Measurements from ENCODE around the gene SNCG.
"Not testable (repeated sequence)": the region's sequence is repeated elsewhere in the genome, so short reads cannot be mapped to it uniquely, and the experiment has no call there.

SNCG gene

GRCh38 chr10:86979296-86979818, 21.0 kb downstream of the SNCG start:
- DNase-seq, result no peak

- no peak for DNase-seq
Observed at GRCh38 chr10:86979977-86980448, 21.6 kb downstream of the SNCG start.

GRCh38 chr10:86981020-86981419, 22.6 kb downstream of the SNCG start:
- not testable (repeated sequence) for DNase-seq

- DNase-seq, result no peak
Observed at GRCh38 chr10:86981716-86982115, 23.3 kb downstream of the SNCG start.

GRCh38 chr10:86984498-86984897, 26.1 kb downstream of the SNCG start:
- DNase-seq, result not testable (repeated sequence)

GRCh38 chr10:86988520-86988919, 30.1 kb downstream of the SNCG start:
- no peak for DNase-seq

- DNase-seq, result not testable (repeated sequence)
Observed at GRCh38 chr10:86991362-86991761, 33.0 kb downstream of the SNCG start.

- DNase-seq, result no peak
Observed at GRCh38 chr10:86992456-86992855, 34.1 kb downstream of the SNCG start.

- DNase-seq, result no peak
Observed at GRCh38 chr10:86992929-86993328, 34.5 kb downstream of the SNCG start.

GRCh38 chr10:86999802-87000403, 41.5 kb downstream of the SNCG start:
- DNase-seq, result not testable (repeated sequence)

- DNase-seq, result no peak
Observed at GRCh38 chr10:87000491-87000890, 42.1 kb downstream of the SNCG start.

GRCh38 chr10:87007124-87007523, 48.7 kb downstream of the SNCG start:
- not testable (repeated sequence) for DNase-seq

- DNase-seq, result not testable (repeated sequence)
Observed at GRCh38 chr10:87007674-87008073, 49.3 kb downstream of the SNCG start.

GRCh38 chr10:87008303-87008702, 49.9 kb downstream of the SNCG start:
- DNase-seq, result not testable (repeated sequence)

GRCh38 chr10:87009134-87009696, 50.8 kb downstream of the SNCG start:
- DNase-seq, result not testable (repeated sequence)
